GM19238 (cell line): ENCODE measurements around the gene TIAL1.
"Not testable (repeated sequence)": the region's sequence is repeated elsewhere in the genome, so short reads cannot be mapped to it uniquely, and the experiment has no call there.

Source experiments
- DNase-seq: peaks from one replicate; pipeline ENCODE4 v3.0.0; 2011; ENCODE audit warnings: low spot score; ENCODE audit not compliant: insufficient read length

The TIAL1 gene

DNA sequence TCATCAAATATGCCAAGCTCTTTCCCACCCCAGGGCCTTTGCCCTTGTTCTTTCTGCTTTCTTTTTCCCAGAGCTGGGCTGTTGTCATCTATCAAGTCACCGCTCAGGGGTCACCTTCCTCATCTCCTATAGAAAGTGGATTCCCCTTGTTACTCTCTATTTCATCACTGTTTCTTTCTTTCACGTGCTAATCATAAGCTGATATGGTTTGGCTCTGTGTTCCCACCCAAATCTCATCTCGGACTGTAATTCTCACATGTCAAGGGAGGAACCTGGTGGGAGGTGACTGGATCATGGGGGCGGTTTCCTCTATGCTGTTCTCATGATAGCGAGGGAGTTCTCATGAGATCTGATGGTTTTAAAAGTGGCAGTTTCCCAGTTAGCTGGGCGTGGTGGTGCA is 17.0 kb upstream of the TIAL1 start:
- DNase-seq, result no peak

DNA sequence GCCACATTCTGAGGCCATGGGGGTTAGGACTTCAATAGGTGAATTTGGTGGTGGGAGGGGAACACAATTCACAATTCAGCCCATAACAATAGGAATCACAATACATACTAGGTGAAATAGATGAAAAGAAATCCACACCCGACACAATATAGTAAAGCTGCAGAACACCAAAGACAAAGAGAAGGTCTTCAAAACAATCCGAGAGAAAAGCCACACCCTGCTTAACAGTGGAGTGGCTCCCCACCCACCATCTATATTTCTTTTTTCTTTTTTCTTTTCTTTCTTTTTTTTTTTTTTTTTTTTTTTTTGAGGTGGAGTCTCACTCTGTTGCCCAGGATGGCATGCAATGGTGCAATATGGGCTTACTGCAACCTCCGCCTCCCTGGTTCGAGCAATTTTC is 14.7 kb upstream of the TIAL1 start:
- no peak for DNase-seq

DNA sequence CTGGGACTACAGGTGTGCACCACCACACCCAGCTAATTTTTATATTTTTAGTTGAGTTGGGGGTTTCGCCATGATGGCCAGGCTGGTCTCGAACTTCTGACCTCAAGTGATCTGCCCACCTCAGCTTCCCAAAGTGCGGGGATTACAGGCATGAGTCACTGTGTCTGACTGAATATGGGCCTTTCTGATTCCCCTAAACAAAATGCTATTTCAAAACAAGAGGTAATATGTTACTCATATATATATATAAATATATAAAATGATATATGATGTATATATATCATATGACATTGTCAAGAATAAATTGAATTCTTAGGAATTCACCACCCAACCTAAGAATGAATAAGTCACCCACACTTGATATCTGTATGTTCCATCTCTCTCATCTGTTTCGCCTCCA is 12.8 kb upstream of the TIAL1 start:
- DNase-seq, result no peak

GRCh38 chr10:119608316-119609155 is 11.8 kb upstream of the TIAL1 start:
- no peak for DNase-seq

- DNase-seq, result no peak
Measured at GRCh38 chr10:119604468-119604867, 7.7 kb upstream of the TIAL1 start.

- DNase-seq, result no peak
Measured at GRCh38 chr10:119602241-119603095, 5.7 kb upstream of the TIAL1 start.

- no peak for DNase-seq
Measured at GRCh38 chr10:119598397-119598796, 1.6 kb upstream of the TIAL1 start.

DNA sequence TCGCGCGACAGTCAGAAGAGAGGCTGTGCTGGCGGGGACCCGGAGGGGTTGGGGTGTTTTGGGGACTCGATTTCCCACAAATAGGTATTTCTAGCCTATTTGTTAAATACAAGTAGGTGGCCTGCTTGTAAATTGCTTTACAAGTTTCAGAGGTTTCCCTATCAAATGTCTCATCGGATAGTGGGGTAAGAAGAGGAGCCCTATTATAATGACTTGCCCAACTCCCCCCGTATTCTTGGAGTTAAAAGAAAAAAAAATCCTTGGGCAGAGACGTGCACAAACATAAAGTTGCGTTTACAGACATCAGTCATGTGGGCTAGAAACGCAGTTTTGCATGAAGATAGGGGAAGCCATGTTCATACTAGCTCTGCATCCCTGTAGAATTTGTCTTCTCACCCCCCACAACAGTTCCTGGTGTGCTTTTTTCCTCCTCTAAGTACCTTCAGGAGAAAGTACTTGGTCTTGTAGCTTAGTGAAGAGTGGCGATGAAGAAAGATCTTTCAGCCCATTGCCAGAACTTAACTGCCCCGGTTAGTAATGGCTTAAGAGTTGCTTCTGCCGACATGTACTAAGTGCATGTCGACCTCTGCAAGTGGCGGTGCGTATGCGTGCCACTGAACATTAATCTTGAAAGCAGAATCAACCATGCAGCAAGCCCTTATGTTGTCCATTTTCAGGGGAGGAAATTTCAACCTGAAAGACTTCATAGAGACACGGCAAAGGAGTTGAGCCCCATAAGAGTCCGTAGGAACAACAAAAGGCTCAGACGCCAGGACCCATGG is 832 bp upstream of the TIAL1 start:
- DNase-seq, result no peak

GRCh38 chr10:119595676-119596515 is 868 bp downstream of the TIAL1 start:
- peak; percentile 35 for DNase-seq

DNA sequence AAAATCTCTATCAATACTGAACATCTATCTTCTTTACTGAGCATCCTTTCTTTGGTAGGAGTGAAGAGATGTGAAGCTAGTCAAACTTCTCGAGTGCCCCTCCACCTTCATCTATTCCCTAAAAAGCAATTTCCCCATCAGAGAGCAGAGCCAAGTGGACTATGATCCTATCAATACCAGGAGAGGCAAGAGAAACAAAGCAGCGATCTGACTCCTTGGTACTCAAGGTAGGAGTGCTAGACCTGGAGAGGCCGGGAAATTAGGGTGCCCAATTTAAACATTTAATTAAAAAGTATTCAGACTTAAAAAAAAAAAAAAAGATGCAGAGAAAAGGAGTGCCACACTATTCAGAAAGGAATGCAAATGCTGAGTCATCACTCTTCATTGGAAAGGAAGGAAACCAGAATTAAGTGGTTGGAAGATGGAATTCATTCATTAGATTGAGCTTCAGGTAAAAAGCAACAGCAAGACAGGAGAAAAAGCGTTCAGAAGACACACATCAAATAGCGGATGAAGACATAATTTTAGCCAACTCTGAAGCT is 1.6 kb downstream of the TIAL1 start:
- DNase-seq, result no peak

GRCh38 chr10:119588071-119588470 is 8.7 kb downstream of the TIAL1 start:
- DNase-seq, result no peak

- DNase-seq, result no peak
Measured at GRCh38 chr10:119578355-119578754, 18.4 kb downstream of the TIAL1 start.

GRCh38 chr10:119575991-119576390 is 20.8 kb downstream of the TIAL1 start:
- DNase-seq, result no peak

- no peak for DNase-seq
Measured at GRCh38 chr10:119575506-119575905, 21.3 kb downstream of the TIAL1 start.

GRCh38 chr10:119567978-119568377 is 28.8 kb downstream of the TIAL1 start:
- DNase-seq, result no peak

DNA sequence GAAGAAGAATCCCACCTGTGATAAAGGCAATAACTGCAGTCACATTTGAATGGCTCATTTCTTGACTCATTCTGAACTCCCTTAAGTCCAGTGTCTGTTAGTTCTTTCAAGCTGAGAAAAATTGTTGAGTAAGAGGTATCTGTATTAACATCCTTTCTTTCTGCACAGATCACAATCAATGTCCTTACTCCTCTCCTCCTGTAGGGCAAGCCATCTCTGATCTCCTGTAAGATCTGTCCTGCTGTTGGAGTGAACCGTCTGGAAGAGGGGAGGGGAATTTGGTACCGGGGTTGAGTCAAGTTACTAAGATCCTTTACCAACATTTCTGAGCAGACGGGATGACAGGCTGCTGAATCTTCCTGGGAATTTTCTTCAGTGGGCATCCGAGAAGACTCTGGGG is 34.7 kb downstream of the TIAL1 start:
- DNase-seq, result no peak

- DNase-seq, result not testable (repeated sequence)
Measured at GRCh38 chr10:119559511-119559910, 37.3 kb downstream of the TIAL1 start.

- DNase-seq, result not testable (repeated sequence)
Measured at GRCh38 chr10:119556081-119556480, 40.7 kb downstream of the TIAL1 start.

DNA sequence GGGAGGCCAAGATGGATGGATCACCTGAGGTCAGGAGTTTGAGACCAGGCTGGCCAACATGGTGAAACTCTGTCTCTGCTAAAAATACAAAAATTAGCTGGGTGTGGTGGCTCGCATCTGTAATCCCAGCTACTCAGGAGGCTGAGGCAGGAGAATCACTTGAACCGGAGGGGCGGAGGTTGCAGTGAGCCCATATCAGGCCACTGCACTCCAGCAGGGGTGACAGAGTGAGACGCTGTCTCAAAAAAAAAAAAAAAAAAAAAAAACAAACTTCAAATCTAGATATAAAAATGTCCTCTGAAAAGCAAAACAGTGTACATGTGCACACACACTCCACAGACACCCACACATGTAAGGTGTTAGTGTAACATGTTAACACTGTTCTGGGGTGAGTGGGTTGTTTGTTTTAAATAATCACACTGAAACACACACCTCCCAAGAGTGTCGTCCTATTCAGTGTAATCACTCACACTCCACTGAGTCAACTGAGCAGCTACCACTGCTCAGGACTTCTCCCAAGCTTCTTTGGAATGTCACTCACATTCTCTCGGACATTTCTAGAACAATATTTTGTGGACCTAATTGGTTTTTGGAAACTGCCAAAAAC is 41.5 kb downstream of the TIAL1 start:
- no peak for DNase-seq

DNA sequence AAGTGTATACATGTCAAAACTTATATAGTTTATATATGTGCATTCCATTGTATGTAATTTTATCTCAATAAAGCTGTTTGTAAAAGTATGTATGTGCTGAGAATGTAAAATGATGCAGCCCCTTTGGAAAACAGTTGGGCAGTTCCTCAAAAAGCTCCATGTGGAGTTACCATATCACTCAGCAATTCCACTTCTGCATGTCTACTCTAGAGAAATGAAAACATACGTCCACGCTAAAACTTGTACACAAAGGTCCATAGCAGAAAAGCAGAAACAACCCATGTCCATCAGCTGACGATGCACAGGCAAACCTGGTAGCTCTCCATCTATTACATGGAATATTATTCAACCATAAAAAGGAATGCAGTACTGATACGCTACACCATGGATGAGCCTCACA is 45.9 kb downstream of the TIAL1 start:
- no peak for DNase-seq
